ENCODE data around the gene CBR4.
"Not testable (repeated sequence)": the region's sequence is repeated elsewhere in the genome, so short reads cannot be mapped to it uniquely, and the experiment has no call there.

CBR4 gene

GRCh38 chr4:168979338-168979737 is 30.7 kb downstream of the CBR4 start:
- Histone ChIP-seq H3K9me3 (ENCODE audit: control insufficient read depth, insufficient read depth, low read length) (peaks cover 10% of the 10 kb centered on the region), H3K9ac (ENCODE audit: low read depth, low read length) (no peak overlapping the region), H3K4me1 (ENCODE audit: control insufficient read depth, insufficient read depth, low read length) (peaks cover 2% of the 10 kb centered on the region), H3K27me3 (ENCODE audit: control insufficient read depth, insufficient read depth, low read length) (no peaks in the 10 kb centered on the region), H3K4me3 (ENCODE audit: low read depth, low read length) (no peak overlapping the region), H3K36me3 (ENCODE audit: control insufficient read depth, insufficient read depth, low read length) (peaks cover 20% of the 10 kb centered on the region)

- no peak overlapping the region for H3K4me3 ChIP-seq (ENCODE audit: low read depth, low read length)
- no peak overlapping the region for H3K9ac ChIP-seq (ENCODE audit: low read depth, low read length)
- no peaks in the 10 kb centered on the region for H3K27me3 ChIP-seq (ENCODE audit: control insufficient read depth, insufficient read depth, low read length)
- peaks cover 20% of the 10 kb centered on the region for H3K36me3 ChIP-seq (ENCODE audit: control insufficient read depth, insufficient read depth, low read length)
- H3K9me3 ChIP-seq (ENCODE audit: control insufficient read depth, insufficient read depth, low read length): peaks cover 10% of the 10 kb centered on the region
- H3K4me1 ChIP-seq (ENCODE audit: control insufficient read depth, insufficient read depth, low read length): peaks cover 2% of the 10 kb centered on the region
Observed at GRCh38 chr4:168978001-168978700, 31.9 kb downstream of the CBR4 start.

GRCh38 chr4:168972596-168972995 is 37.5 kb downstream of the CBR4 start:
- peaks cover 13% of the 10 kb centered on the region for H3K9me3 ChIP-seq (ENCODE audit: control insufficient read depth, insufficient read depth, low read length)
- no peaks in the 10 kb centered on the region for H3K27me3 ChIP-seq (ENCODE audit: control insufficient read depth, insufficient read depth, low read length)
- no peaks in the 10 kb centered on the region for H3K4me1 ChIP-seq (ENCODE audit: control insufficient read depth, insufficient read depth, low read length)
- no peak overlapping the region for H3K9ac ChIP-seq (ENCODE audit: low read depth, low read length)
- peaks cover 15% of the 10 kb centered on the region for H3K36me3 ChIP-seq (ENCODE audit: control insufficient read depth, insufficient read depth, low read length)
- H3K4me3 ChIP-seq (ENCODE audit: low read depth, low read length): no peak overlapping the region

- no peaks in the 10 kb centered on the region for H3K9me3 ChIP-seq (ENCODE audit: control insufficient read depth, insufficient read depth, low read length)
- H3K27me3 ChIP-seq (ENCODE audit: control insufficient read depth, insufficient read depth, low read length): no peaks in the 10 kb centered on the region
- H3K4me3 ChIP-seq (ENCODE audit: low read depth, low read length): no peak overlapping the region
- no peaks in the 10 kb centered on the region for H3K36me3 ChIP-seq (ENCODE audit: control insufficient read depth, insufficient read depth, low read length)
- H3K9ac ChIP-seq (ENCODE audit: low read depth, low read length): no peak overlapping the region
- no peaks in the 10 kb centered on the region for H3K4me1 ChIP-seq (ENCODE audit: control insufficient read depth, insufficient read depth, low read length)
Observed at GRCh38 chr4:168960716-168961115, 49.3 kb downstream of the CBR4 start.

GRCh38 chr4:168955674-168956073 is 54.4 kb downstream of the CBR4 start:
- no peaks in the 10 kb centered on the region for H3K9me3 ChIP-seq (ENCODE audit: control insufficient read depth, insufficient read depth, low read length)
- no peaks in the 10 kb centered on the region for H3K27me3 ChIP-seq (ENCODE audit: control insufficient read depth, insufficient read depth, low read length)
- no peak overlapping the region for H3K4me3 ChIP-seq (ENCODE audit: low read depth, low read length)
- H3K4me1 ChIP-seq (ENCODE audit: control insufficient read depth, insufficient read depth, low read length): no peaks in the 10 kb centered on the region
- no peak overlapping the region for H3K9ac ChIP-seq (ENCODE audit: low read depth, low read length)
- H3K36me3 ChIP-seq (ENCODE audit: control insufficient read depth, insufficient read depth, low read length): no peaks in the 10 kb centered on the region

- H3K27me3 ChIP-seq (ENCODE audit: control insufficient read depth, insufficient read depth, low read length); H3K9ac ChIP-seq (ENCODE audit: low read depth, low read length); H3K36me3 ChIP-seq (ENCODE audit: control insufficient read depth, insufficient read depth, low read length); H3K9me3 ChIP-seq (ENCODE audit: control insufficient read depth, insufficient read depth, low read length); H3K4me1 ChIP-seq (ENCODE audit: control insufficient read depth, insufficient read depth, low read length); H3K4me3 ChIP-seq (ENCODE audit: low read depth, low read length): not testable (repeated sequence)
Observed at GRCh38 chr4:168952821-168953246, 57.2 kb downstream of the CBR4 start.

- Histone ChIP-seq H3K4me1 (ENCODE audit: control insufficient read depth, insufficient read depth, low read length) (no peaks in the 10 kb centered on the region), H3K9ac (ENCODE audit: low read depth, low read length) (no peak overlapping the region), H3K27me3 (ENCODE audit: control insufficient read depth, insufficient read depth, low read length) (no peaks in the 10 kb centered on the region), H3K9me3 (ENCODE audit: control insufficient read depth, insufficient read depth, low read length) (no peaks in the 10 kb centered on the region), H3K4me3 (ENCODE audit: low read depth, low read length) (no peak overlapping the region), H3K36me3 (ENCODE audit: control insufficient read depth, insufficient read depth, low read length) (no peaks in the 10 kb centered on the region)
Observed at GRCh38 chr4:168945291-168945690, 64.8 kb downstream of the CBR4 start.

GRCh38 chr4:168942985-168943384 is 67.1 kb downstream of the CBR4 start:
- H3K9me3 ChIP-seq (ENCODE audit: control insufficient read depth, insufficient read depth, low read length): no peaks in the 10 kb centered on the region
- H3K4me3 ChIP-seq (ENCODE audit: low read depth, low read length): no peak overlapping the region
- no peaks in the 10 kb centered on the region for H3K27me3 ChIP-seq (ENCODE audit: control insufficient read depth, insufficient read depth, low read length)
- no peak overlapping the region for H3K9ac ChIP-seq (ENCODE audit: low read depth, low read length)
- H3K4me1 ChIP-seq (ENCODE audit: control insufficient read depth, insufficient read depth, low read length): no peaks in the 10 kb centered on the region
- no peaks in the 10 kb centered on the region for H3K36me3 ChIP-seq (ENCODE audit: control insufficient read depth, insufficient read depth, low read length)

All from iPS-15b (cell line).